ENCODE measurements around the gene SEMA4C. TPM values are rescaled to one million over a fixed set of nuclear protein-coding genes. Genes with fewer than 3 reads are reported as not detected.

Gene SEMA4C
- polyA plus RNA-seq, 2 of the 4 experiments (the other 2 are of a cell fraction): 11.0 to 14.4 TPM

GRCh38 chr2:96809951-96810782 is 59.7 kb downstream of the SEMA4C start:
- Histone ChIP-seq H3K9me3 (no peaks in the 10 kb centered on the region), H3K4me1 (peaks cover 4% of the 10 kb centered on the region; the same call in 1 of the 3 replicates), H3K4me2 (no peak overlapping the region), H3K27ac (no peak overlapping the region), H3K4me3 (no peak overlapping the region)
- no peak for DNase-seq (ENCODE audit: low read depth in 1 of 2, low spot score in 1 of 2)
- WGBS (ENCODE audit: missing lambda C conversion rate): 86% methylated on average over 12 of the region's 12 CpGs
- TF ChIP-seq, protein P1, sequence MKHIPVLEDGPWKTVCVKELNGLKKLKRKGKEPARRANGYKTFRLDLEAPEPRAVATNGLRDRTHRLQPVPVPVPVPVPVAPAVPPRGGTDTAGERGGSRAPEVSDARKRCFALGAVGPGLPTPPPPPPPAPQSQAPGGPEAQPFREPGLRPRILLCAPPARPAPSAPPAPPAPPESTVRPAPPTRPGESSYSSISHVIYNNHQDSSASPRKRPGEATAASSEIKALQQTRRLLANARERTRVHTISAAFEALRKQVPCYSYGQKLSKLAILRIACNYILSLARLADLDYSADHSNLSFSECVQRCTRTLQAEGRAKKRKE (CRISPR knock-in tag; IDR thresholded peaks at IDR 0.05; ENCODE audit: low read depth): no peak
- TF ChIP-seq HOXA7 (CRISPR knock-in tag; IDR thresholded peaks at IDR 0.05) (no peak), EHMT2 (IDR thresholded peaks at IDR 0.05; ENCODE audit: low read depth) (no peak), SMC3 (IDR thresholded peaks at IDR 0.05) (no peak), ESRRA (IDR thresholded peaks at IDR 0.05; ENCODE audit: borderline replicate concordance, low read length) (no peak), BCL3 (IDR thresholded peaks at IDR 0.05) (no peak), KDM5A (IDR thresholded peaks at IDR 0.05) (no peak), CHD2 (IDR thresholded peaks at IDR 0.05; ENCODE audit: low read length, partially characterized antibody) (no peak), NFE2L2 (conservative IDR thresholded peaks at IDR 0.05; ENCODE audit: low read length) (no peak), HEYL (CRISPR knock-in tag; IDR thresholded peaks at IDR 0.05) (no peak), MAZ (IDR thresholded peaks at IDR 0.05; ENCODE audit: borderline replicate concordance, low read depth, low read length) (no peak), SREBF2 (IDR thresholded peaks at IDR 0.05) (no peak), BHLHE40 (IDR thresholded peaks at IDR 0.05; ENCODE audit: low read depth, low read length) (no peak), RNF2 (IDR thresholded peaks at IDR 0.05; ENCODE audit: borderline replicate concordance, low read depth) (no peak), POLR2A (IDR thresholded peaks at IDR 0.05; ENCODE audit: low read length) (no peak), HOXB13 (CRISPR knock-in tag; IDR thresholded peaks at IDR 0.05; ENCODE audit: low read depth) (no peak), ELK1 (IDR thresholded peaks at IDR 0.05; ENCODE audit: low read depth, low read length) (no peak), TFCP2L1 (CRISPR knock-in tag; IDR thresholded peaks at IDR 0.05) (no peak)
- TF ChIP-seq, protein P2, sequence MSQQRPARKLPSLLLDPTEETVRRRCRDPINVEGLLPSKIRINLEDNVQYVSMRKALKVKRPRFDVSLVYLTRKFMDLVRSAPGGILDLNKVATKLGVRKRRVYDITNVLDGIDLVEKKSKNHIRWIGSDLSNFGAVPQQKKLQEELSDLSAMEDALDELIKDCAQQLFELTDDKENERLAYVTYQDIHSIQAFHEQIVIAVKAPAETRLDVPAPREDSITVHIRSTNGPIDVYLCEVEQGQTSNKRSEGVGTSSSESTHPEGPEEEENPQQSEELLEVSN (IDR thresholded peaks at IDR 0.05; ENCODE audit: borderline replicate concordance, low read depth): no peak
- TF ChIP-seq, protein P3, sequence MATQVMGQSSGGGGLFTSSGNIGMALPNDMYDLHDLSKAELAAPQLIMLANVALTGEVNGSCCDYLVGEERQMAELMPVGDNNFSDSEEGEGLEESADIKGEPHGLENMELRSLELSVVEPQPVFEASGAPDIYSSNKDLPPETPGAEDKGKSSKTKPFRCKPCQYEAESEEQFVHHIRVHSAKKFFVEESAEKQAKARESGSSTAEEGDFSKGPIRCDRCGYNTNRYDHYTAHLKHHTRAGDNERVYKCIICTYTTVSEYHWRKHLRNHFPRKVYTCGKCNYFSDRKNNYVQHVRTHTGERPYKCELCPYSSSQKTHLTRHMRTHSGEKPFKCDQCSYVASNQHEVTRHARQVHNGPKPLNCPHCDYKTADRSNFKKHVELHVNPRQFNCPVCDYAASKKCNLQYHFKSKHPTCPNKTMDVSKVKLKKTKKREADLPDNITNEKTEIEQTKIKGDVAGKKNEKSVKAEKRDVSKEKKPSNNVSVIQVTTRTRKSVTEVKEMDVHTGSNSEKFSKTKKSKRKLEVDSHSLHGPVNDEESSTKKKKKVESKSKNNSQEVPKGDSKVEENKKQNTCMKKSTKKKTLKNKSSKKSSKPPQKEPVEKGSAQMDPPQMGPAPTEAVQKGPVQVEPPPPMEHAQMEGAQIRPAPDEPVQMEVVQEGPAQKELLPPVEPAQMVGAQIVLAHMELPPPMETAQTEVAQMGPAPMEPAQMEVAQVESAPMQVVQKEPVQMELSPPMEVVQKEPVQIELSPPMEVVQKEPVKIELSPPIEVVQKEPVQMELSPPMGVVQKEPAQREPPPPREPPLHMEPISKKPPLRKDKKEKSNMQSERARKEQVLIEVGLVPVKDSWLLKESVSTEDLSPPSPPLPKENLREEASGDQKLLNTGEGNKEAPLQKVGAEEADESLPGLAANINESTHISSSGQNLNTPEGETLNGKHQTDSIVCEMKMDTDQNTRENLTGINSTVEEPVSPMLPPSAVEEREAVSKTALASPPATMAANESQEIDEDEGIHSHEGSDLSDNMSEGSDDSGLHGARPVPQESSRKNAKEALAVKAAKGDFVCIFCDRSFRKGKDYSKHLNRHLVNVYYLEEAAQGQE (IDR thresholded peaks at IDR 0.05): no peak
- ATAC-seq: no peak
- ChIA-PET CTCF (interaction anchor here (0.6 to 1.5 kb wide), 9 partner anchors 10 to 402 kb away, joined by 3 to 6 read pairs (median 3); partner anchors contain the start of genes ANKRD39 and CNNM4), POLR2A (no interaction called here)
- no peak for FAIRE-seq

Other genes with a start within 250 kb of the SEMA4C start
- gene KANSL3, start 231.8 kb downstream of the SEMA4C start, polyA plus RNA-seq (2011; rRNA removed): 23.0 and 33.1 TPM in 2 replicates
- 25.2 to 26.7 TPM (median 25.9 TPM) in 3 replicates for gene KANSL3, start 231.8 kb downstream of the SEMA4C start, polyA plus RNA-seq (2017; fragmentation: RNase III; extraction: RNeasy Plus Mini Kit Qiagen cat#74134 plus additional on column Dnase treatment)
- 0.01 TPM in 2 replicates for gene FER1L5, start 227.3 kb downstream of the SEMA4C start, polyA plus RNA-seq (2011; rRNA removed)
- gene FER1L5, start 227.3 kb downstream of the SEMA4C start, polyA plus RNA-seq (2017; fragmentation: RNase III; extraction: RNeasy Plus Mini Kit Qiagen cat#74134 plus additional on column Dnase treatment): not detected in 3 replicates
- gene LMAN2L, start 130.0 kb downstream of the SEMA4C start, polyA plus RNA-seq (2011; rRNA removed): 28.0 and 31.8 TPM in 2 replicates
- 24.3 to 25.4 TPM (median 24.8 TPM) in 3 replicates for gene LMAN2L, start 130.0 kb downstream of the SEMA4C start, polyA plus RNA-seq (2017; fragmentation: RNase III; extraction: RNeasy Plus Mini Kit Qiagen cat#74134 plus additional on column Dnase treatment)
- gene CNNM4, start 109.2 kb downstream of the SEMA4C start, polyA plus RNA-seq (2011; rRNA removed): 11.2 and 15.0 TPM in 2 replicates
- gene CNNM4, start 109.2 kb downstream of the SEMA4C start, polyA plus RNA-seq (2017; fragmentation: RNase III; extraction: RNeasy Plus Mini Kit Qiagen cat#74134 plus additional on column Dnase treatment): 8.5 to 8.8 TPM (median 8.8 TPM) in 3 replicates
- 11.8 and 13.6 TPM in 2 replicates for gene CNNM3, start 53.8 kb downstream of the SEMA4C start, polyA plus RNA-seq (2011; rRNA removed)
- gene CNNM3, start 53.8 kb downstream of the SEMA4C start, polyA plus RNA-seq (2017; fragmentation: RNase III; extraction: RNeasy Plus Mini Kit Qiagen cat#74134 plus additional on column Dnase treatment): 13.2 to 15.3 TPM (median 14.1 TPM) in 3 replicates
- gene ANKRD23, start 26.1 kb downstream of the SEMA4C start, polyA plus RNA-seq (2011; rRNA removed): 1.6 and 1.9 TPM in 2 replicates
- 2.1 to 2.5 TPM (median 2.4 TPM) in 3 replicates for gene ANKRD23, start 26.1 kb downstream of the SEMA4C start, polyA plus RNA-seq (2017; fragmentation: RNase III; extraction: RNeasy Plus Mini Kit Qiagen cat#74134 plus additional on column Dnase treatment)
- gene ANKRD39, start 12.1 kb downstream of the SEMA4C start, polyA plus RNA-seq (2011; rRNA removed): 6.3 and 6.4 TPM in 2 replicates
- gene ANKRD39, start 12.1 kb downstream of the SEMA4C start, polyA plus RNA-seq (2017; fragmentation: RNase III; extraction: RNeasy Plus Mini Kit Qiagen cat#74134 plus additional on column Dnase treatment): 16.4 to 16.5 TPM (median 16.5 TPM) in 3 replicates
- not detected in 2 replicates for gene FAM178B, start 116.5 kb upstream of the SEMA4C start, polyA plus RNA-seq (2011; rRNA removed)
- 0.04 TPM in 1 of 3 replicates, not detected in the others for gene FAM178B, start 116.5 kb upstream of the SEMA4C start, polyA plus RNA-seq (2017; fragmentation: RNase III; extraction: RNeasy Plus Mini Kit Qiagen cat#74134 plus additional on column Dnase treatment)
- 11.9 and 14.5 TPM in 2 replicates for gene FAHD2B, start 224.8 kb upstream of the SEMA4C start, polyA plus RNA-seq (2011; rRNA removed)
- 9.2 to 11.6 TPM (median 11.0 TPM) in 3 replicates for gene FAHD2B, start 224.8 kb upstream of the SEMA4C start, polyA plus RNA-seq (2017; fragmentation: RNase III; extraction: RNeasy Plus Mini Kit Qiagen cat#74134 plus additional on column Dnase treatment)
- gene ANKRD36, start 243.1 kb upstream of the SEMA4C start, polyA plus RNA-seq (2011; rRNA removed): 10.1 and 15.0 TPM in 2 replicates
- 4.5 to 6.2 TPM (median 5.6 TPM) in 3 replicates for gene ANKRD36, start 243.1 kb upstream of the SEMA4C start, polyA plus RNA-seq (2017; fragmentation: RNase III; extraction: RNeasy Plus Mini Kit Qiagen cat#74134 plus additional on column Dnase treatment)